IMR-90 (cell line): Measurements from ENCODE around the gene FADS6. TPM values are rescaled to one million over a fixed set of nuclear protein-coding genes. Genes with fewer than 3 reads are reported as not detected.
"Not testable (repeated sequence)": the region's sequence is repeated elsewhere in the genome, so short reads cannot be mapped to it uniquely, and the experiment has no call there.

Experiments used
- ATAC-seq: fragments of 200-7000 bp; cut with Tn5 transposase; 2 replicates; pipeline ENCODE4 v1.9.1; 2020; ENCODE audit warnings: low read depth, mild to moderate bottlenecking, moderate library complexity
- BruUV-seq: library from RNA; stranded (reverse); fragments of 400-500 nt; replicated peaks from 2 replicates; lab custom pipeline; 2021; lab: Mats Ljungman, UMichigan
- CTCF ChIA-PET: fragments of 300-600 bp; formaldehyde crosslinking; extraction: SDS; loops from one replicate; lab custom pipeline; 2021; ENCODE audit warnings: antibody characterized with exemption; lab: Yijun Ruan, JAX
- POLR2A ChIA-PET: fragments of 300-600 bp; sonication (Branson Sonifier 250); formaldehyde crosslinking; loops from one replicate; lab custom pipeline; 2022; ENCODE audit warnings: antibody characterized with exemption; ENCODE audit not compliant: unreplicated experiment; lab: Charles Lee
- DNase-seq: peaks from one replicate; pipeline ENCODE4 v3.0.0; 2013
- H2AFZ ChIP-seq: replicated peaks from 2 replicates; pipeline ENCODE3; 2013; ENCODE audit warnings: low read length, mild to moderate bottlenecking; ENCODE audit not compliant: poor library complexity
- H2AK5ac ChIP-seq: 2 replicates; pipeline ENCODE4 v1.6.1; 2013; ENCODE audit warnings: low read depth, low read length, inconsistent platforms
- H2AK9ac ChIP-seq: replicated peaks from 2 replicates; pipeline ENCODE3; 2013; ENCODE audit warnings: mild to moderate bottlenecking, low read depth, low read length, moderate library complexity; ENCODE audit not compliant: poor library complexity
- H2BK120ac ChIP-seq: 2 replicates; pipeline ENCODE4 v1.6.1; 2013; ENCODE audit warnings: low read depth, low read length, inconsistent platforms
- H2BK15ac ChIP-seq: 3 replicates; pipeline ENCODE4 v1.6.1; 2013; ENCODE audit warnings: low read depth, low read length, inconsistent platforms
- H2BK20ac ChIP-seq: 2 replicates; pipeline ENCODE4 v1.6.1; 2013; ENCODE audit warnings: low read depth, mild to moderate bottlenecking, inconsistent platforms, low read length, moderate library complexity
- H2BK5ac ChIP-seq: 2 replicates; pipeline ENCODE4 v1.6.1; 2013; ENCODE audit warnings: mild to moderate bottlenecking, low read depth, low read length, inconsistent platforms; ENCODE audit not compliant: poor library complexity, severe bottlenecking
- H3K14ac ChIP-seq: replicated peaks from 2 replicates; pipeline ENCODE4 v1.6.1; 2013; ENCODE audit warnings: low read depth, low read length, inconsistent platforms
- H3K18ac ChIP-seq: 2 replicates; pipeline ENCODE4 v1.6.1; 2013; ENCODE audit warnings: low read depth, low read length, control low read depth
- H3K23ac ChIP-seq: 2 replicates; pipeline ENCODE4 v1.6.1; 2013; ENCODE audit warnings: low read depth, low read length, inconsistent platforms
- H3K27ac ChIP-seq: 2 replicates; pipeline ENCODE4 v1.5.1; 2013; ENCODE audit warnings: mild to moderate bottlenecking, control low read depth, low read length; ENCODE audit not compliant: insufficient read depth
- H3K27me3 ChIP-seq: 2 replicates; pipeline ENCODE4 v1.6.1; 2013; ENCODE audit warnings: low read length; ENCODE audit not compliant: control insufficient read depth, insufficient read depth
- H3K36me3 ChIP-seq: 2 replicates; pipeline ENCODE4 v1.6.1; 2013; ENCODE audit warnings: low read length, mixed read lengths; ENCODE audit not compliant: control insufficient read depth, insufficient read depth
- H3K4ac ChIP-seq: 2 replicates; pipeline ENCODE4 v1.6.1; 2013; ENCODE audit warnings: low read depth, low read length, inconsistent platforms
- H3K4me1 ChIP-seq: 2 replicates; pipeline ENCODE4 v1.6.1; 2013; ENCODE audit warnings: low read length, mixed read lengths; ENCODE audit not compliant: control insufficient read depth, insufficient read depth
- H3K4me2 ChIP-seq: 2 replicates; pipeline ENCODE4 v1.6.1; 2013; ENCODE audit warnings: low read depth, mild to moderate bottlenecking, control low read depth, low read length, moderate library complexity
- H3K4me3 ChIP-seq: 2 replicates; pipeline ENCODE4 v1.5.1; 2013; ENCODE audit warnings: low read depth, mild to moderate bottlenecking, control low read depth, low read length, moderate library complexity; ENCODE audit not compliant: insufficient read depth
- H3K56ac ChIP-seq: 2 replicates; pipeline ENCODE4 v1.6.1; 2013; ENCODE audit warnings: low read length, inconsistent platforms; ENCODE audit not compliant: insufficient read depth; ENCODE audit errors: extremely low read depth
- H3K79me1 ChIP-seq, 2 experiments: 2 replicates each; pipeline ENCODE4 v1.6.1; 2013; ENCODE audit warnings: low read length in 2 of 2, inconsistent platforms in 1 of 2, low read depth in 1 of 2
- H3K9ac ChIP-seq: 2 replicates; pipeline ENCODE4 v1.6.1; 2013; ENCODE audit warnings: low read depth, low read length, control low read depth
- H3K9me1 ChIP-seq: 2 replicates; pipeline ENCODE4 v1.6.1; 2013; ENCODE audit warnings: low read length, inconsistent platforms; ENCODE audit not compliant: insufficient read depth
- H3K9me3 ChIP-seq: 2 replicates; pipeline ENCODE4 v1.6.1; 2013; ENCODE audit warnings: low read length; ENCODE audit not compliant: control insufficient read depth, insufficient read depth
- H4K20me1 ChIP-seq: 2 replicates; pipeline ENCODE4 v1.6.1; 2013; ENCODE audit warnings: low read length, inconsistent platforms; ENCODE audit not compliant: insufficient read depth
- H4K5ac ChIP-seq: 2 replicates; pipeline ENCODE4 v1.6.1; 2013; ENCODE audit warnings: mild to moderate bottlenecking, low read depth, low read length, control low read depth
- H4K8ac ChIP-seq, 2 experiments: 2 replicates each; pipeline ENCODE4 v1.6.1; 2013; ENCODE audit warnings: low read depth in 2 of 2, low read length in 2 of 2, control low read depth in 1 of 2, inconsistent platforms in 1 of 2
- H4K91ac ChIP-seq: 2 replicates; pipeline ENCODE4 v1.6.1; 2013; ENCODE audit warnings: low read depth, low read length, inconsistent platforms; ENCODE audit not compliant: insufficient read depth
- CTCF ChIP-seq: conservative IDR thresholded peaks from 2 replicates; pipeline ENCODE4 v1.5.1; 2012; ENCODE audit warnings: mild to moderate bottlenecking, low read depth, low read length, improper control_type of control experiment
- ELK1 ChIP-seq: fragments of 150-350 bp; IDR thresholded peaks from 2 replicates; pipeline ENCODE4 v1.6.1; 2016; ENCODE audit warnings: low read depth, mild to moderate bottlenecking, low read length, moderate library complexity, borderline replicate concordance
- FOS ChIP-seq: fragments of 150-350 bp; IDR thresholded peaks from 2 replicates; pipeline ENCODE4 v1.6.1; 2016; ENCODE audit warnings: low read depth, low read length
- MAZ ChIP-seq: IDR thresholded peaks from 2 replicates; pipeline ENCODE4 v1.6.1; 2012; ENCODE audit warnings: low read depth, mild to moderate bottlenecking, low read length, improper control_type of control experiment, moderate library complexity, borderline replicate concordance
- WGBS, 2 experiments: methylation state at CpG; one replicate each; pipeline versions ENCODE4 v1.1.5 to v1.1.7; 2013; ENCODE audit warnings: missing lambda C conversion rate in 2 of 2; ENCODE audit not compliant: insufficient read length in 1 of 2; ENCODE audit errors: extremely low coverage in 2 of 2; 5-methylcytosine and 5-hydroxymethylcytosine counted together
- dilution Hi-C: fragments of 300-500 bp; cut with HindIII; formaldehyde crosslinking; loops from one replicate; pipeline ENCODE4 v1.14.3; 2018; ENCODE audit warnings: low sequenced_read_pairs; ENCODE audit not compliant: unreplicated experiment
- in situ Hi-C: fragments of 300-500 bp; cut with MboI; formaldehyde crosslinking; loops from 3 replicates; pipeline ENCODE4 v1.14.3; 2019; ENCODE audit warnings: low sequenced_read_pairs, inconsistent platforms, mixed read lengths
- intact Hi-C: fragments of 100-400 bp; cut with micrococcal nuclease; formaldehyde crosslinking; loops from 2 replicates; pipeline ENCODE4 v1.10.0; 2022
- polyA plus RNA-seq, 3 experiments: library from polyadenylated mRNA; depleted of rRNA; stranded (reverse); fragments of >200 nt; gene quantifications; 2 replicates each; pipeline ENCODE4 v1.2.3, GENCODE V29; 2012; ENCODE audit warnings: low replicate concordance in 1 of 3
- total RNA-seq: library from RNA; depleted of rRNA; stranded (reverse); fragments of >200 nt; gene quantifications from 2 replicates; pipeline ENCODE4 v1.2.3, GENCODE V29; 2012

The FADS6 gene
- total and polyA plus RNA-seq, 2 of the 4 experiments (the other 2 are of a cell fraction): not detected

DNA sequence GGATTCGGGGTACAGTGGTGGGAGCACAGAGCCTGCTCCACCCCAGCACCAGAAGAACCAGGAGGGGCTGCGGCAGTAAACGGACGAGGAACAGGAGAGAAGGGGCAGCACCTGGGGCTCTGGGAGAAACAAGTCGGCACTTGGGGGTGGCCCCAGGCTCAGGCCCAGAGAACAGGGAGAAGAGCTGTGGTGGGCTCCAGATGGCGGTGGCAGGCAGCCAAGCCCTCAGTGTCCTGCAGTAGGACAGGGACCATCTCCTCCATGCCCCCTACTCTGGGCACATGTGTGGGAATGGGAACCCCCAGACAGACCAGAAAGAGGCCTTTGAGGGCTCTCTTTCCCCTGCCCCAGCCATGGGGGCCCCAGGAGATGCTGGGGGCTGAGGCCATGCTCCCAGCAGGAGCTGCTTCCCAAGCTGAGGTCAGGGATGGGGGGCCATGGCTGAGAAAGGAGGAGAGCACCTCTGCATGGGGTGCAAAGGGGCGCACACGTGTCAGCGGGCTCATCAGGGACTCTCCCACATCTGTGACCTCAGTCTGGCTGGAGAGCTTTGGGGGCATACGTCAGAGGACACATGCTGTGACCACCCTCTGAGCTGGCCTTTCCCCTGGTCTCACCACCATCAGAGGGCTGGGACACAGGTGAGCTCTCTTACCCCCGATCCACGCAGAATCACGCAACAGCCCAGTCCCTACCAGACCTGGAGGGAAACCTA is 22.9 kb upstream of the FADS6 start:
- H3K56ac ChIP-seq: no peak overlapping the region
- TF ChIP-seq ELK1: no peak
- TF ChIP-seq CTCF: no peak
- no peak for TF ChIP-seq MAZ
- TF ChIP-seq FOS: no peak

GRCh38 chr17:74911423-74911822 is 18.0 kb upstream of the FADS6 start:
- H2BK120ac ChIP-seq, H2BK20ac ChIP-seq, H3K36me3 ChIP-seq, POLR2A ChIA-PET, H3K27me3 ChIP-seq, H2AK9ac ChIP-seq, H4K8ac ChIP-seq, H2AFZ ChIP-seq, in situ Hi-C loops, H3K18ac ChIP-seq, H2AK5ac ChIP-seq, H3K27ac ChIP-seq, DNase-seq, H3K79me1 ChIP-seq, H2BK5ac ChIP-seq, H3K23ac ChIP-seq, H3K9me3 ChIP-seq, intact Hi-C loops, dilution Hi-C loops, H3K9ac ChIP-seq, H3K4me1 ChIP-seq, H3K9me1 ChIP-seq, H3K4me2 ChIP-seq, CTCF ChIA-PET, H3K14ac ChIP-seq, H4K20me1 ChIP-seq, H3K56ac ChIP-seq, ATAC-seq, H3K4me3 ChIP-seq, BruUV-seq, H2BK15ac ChIP-seq, H4K5ac ChIP-seq, H3K4ac ChIP-seq, H4K91ac ChIP-seq: not testable (repeated sequence)
- 19% methylated on average over 2 of the region's 8 CpGs; no CpG with 5 or more reads in 1 of the 2 experiments for WGBS, 2 experiments

More for the DNA sequence above, 22.9 kb upstream of the FADS6 start:
- Histone ChIP-seq H2AK9ac (no peak overlapping the region), H2AFZ (no peak overlapping the region), H2BK120ac (no peak overlapping the region), H3K9ac (no peak overlapping the region), H2BK15ac (no peak overlapping the region), H3K27ac (no peak overlapping the region), H4K20me1 (no peaks in the 10 kb centered on the region), H4K8ac (no peak overlapping the region), H3K4me2 (no peak overlapping the region), H4K5ac (no peak overlapping the region), H3K36me3 (no peaks in the 10 kb centered on the region), H2AK5ac (no peak overlapping the region), H3K14ac (no peak overlapping the region), H3K27me3 (peaks cover 37% of the 10 kb centered on the region), H2BK5ac (no peak overlapping the region), H3K4me3 (no peak overlapping the region), H3K9me3 (no peaks in the 10 kb centered on the region), H3K4me1 (no peaks in the 10 kb centered on the region), H3K79me1 (no peaks in the 10 kb centered on the region), H3K4ac (no peak overlapping the region), H4K91ac (no peak overlapping the region), H3K18ac (no peak overlapping the region), H2BK20ac (no peak overlapping the region), H3K23ac (no peak overlapping the region), H3K9me1 (no peaks in the 10 kb centered on the region)
- intact Hi-C loops: no loop called here
- in situ Hi-C loops: no loop called here
- 79% methylated on average over 4 of the region's 13 CpGs; no CpG with 5 or more reads in 1 of the 2 experiments for WGBS, 2 experiments
- POLR2A ChIA-PET: no interaction called here
- CTCF ChIA-PET: no interaction called here
- dilution Hi-C loops: no loop called here
- BruUV-seq: no TSS peak
- DNase-seq (no peak), ATAC-seq (no peak)
